HG02588 (cell line): ENCODE results near the gene MBTPS1.

Source experiments
- ATAC-seq: cut with Tn5 transposase; IDR thresholded peaks from one replicate; pipeline ENCODE4 v1.9.1; 2021; ENCODE audit warnings: mild to moderate bottlenecking, moderate library complexity; ENCODE audit not compliant: unreplicated experiment

Gene MBTPS1

DNA sequence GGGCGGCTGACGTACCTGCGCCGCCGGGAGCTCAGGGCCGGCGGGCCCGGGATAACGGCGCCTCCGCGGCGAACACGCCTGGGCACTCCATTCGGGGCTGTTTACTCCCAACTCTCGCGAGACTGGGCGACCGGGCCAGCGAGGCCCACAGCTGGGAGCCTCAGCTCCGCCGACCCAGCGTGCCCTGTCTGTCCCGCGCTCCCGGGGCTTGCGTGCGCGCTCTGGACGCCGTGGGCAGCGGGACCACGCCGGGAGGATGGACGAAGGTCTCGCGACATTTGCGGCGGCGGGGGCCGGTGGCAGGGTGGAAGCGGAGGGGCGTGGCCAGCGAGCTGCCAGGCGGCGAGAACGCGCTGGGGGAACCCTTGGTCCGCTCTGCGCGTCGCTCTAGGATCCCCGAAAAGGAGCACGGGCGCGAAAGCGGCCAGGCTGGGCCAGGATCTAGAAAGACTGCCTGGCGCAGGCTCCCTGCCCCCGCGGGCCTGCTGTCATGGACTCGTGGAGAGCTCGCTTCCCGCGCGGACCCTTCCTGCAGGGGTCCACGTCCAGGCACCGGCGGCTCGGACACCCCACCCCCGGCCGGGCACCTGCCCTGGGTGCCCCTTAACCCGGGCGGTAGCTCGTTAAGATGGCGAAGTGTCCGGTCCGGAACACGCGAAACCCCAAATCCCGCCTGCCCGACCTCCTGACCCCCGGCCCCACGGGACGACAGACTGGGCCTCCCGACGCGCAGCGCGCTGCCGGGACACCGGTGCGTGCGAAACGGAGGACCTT lies at the start of gene MBTPS1:
Gene MBTPS1, minus strand, starts transcription at position 223 of the 774 bp plus-strand sequence. CDS start 15,159 bp downstream, outside the sequence.
- ATAC-seq = peak; percentile 92

DNA sequence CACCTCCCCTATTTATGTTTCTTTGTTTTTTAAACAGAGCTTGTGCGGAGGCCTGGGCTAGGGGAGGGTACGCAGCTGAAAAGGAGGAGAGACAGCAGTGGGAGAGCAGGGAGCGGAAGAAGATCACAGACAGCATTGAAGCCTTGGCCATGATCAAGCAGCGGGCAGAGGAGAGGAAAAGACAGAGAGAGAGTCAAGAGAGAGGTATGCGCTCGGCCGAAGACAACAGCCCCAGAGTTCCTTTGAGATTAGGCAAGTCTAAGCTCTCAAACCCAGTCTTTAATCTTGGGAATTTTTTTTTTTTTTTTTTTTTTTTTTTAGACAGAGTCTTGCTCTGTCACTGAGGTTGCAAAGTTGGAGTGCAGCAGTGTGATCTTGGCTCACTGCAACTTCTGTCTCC lies 49.0 kb upstream of the MBTPS1 start:
- no peak for ATAC-seq

DNA sequence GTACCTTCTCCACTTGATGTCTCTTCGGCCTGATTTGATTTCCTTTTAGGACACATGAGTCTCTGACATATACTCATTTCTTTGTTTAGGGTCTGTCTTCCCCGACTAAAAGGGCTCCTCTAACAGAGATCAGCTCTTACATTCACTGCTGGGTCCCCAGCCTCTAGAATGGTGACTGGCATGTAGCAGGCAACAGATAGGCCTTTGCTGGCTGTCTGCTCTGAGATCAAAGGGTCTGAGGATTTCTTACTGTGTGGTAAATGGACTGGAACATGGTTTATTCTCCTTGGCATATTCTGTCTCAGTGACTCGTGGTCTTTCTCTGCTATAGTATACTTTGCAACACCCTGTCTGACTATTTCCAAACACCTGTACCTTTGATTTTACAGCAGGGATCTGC lies 45.1 kb upstream of the MBTPS1 start:
- no peak for ATAC-seq

DNA sequence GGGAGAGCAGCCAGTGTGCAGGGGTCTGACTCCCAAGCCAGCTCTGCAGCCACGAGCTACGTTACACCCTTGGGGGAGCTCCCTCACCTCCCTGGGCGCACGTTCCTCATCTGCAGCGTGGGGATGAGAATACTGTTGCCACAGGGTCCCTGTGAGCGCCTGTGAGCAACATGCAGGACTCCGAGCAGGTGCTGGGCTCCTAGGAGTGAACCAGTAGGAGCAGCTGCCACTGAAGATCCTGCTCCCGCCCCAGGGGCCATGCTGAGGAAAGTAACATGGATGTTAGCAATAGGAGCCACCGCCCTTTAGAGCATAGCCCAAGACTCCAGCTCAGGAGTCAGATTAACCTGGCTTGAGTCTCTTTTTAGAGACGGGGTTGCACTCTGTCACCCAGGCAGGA lies 44.3 kb upstream of the MBTPS1 start:
- no peak for ATAC-seq

DNA sequence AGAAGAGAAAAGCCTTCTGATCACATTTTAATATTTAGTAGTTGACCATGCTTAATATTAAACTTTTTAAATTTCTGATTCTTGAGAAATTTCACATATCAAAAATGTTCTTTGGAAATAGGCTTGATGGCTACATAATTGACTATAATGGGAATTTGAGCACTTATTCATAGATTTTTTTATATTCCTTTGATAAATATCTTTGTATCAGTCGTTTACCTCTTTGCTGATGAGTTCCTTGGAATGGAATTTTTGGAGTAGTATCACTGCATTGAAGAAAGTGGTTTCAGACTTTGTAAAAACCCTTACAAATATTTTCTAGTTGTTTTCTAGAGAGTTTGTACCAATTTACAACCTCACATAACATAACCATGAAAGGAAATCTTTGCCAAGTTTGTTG lies 43.1 kb upstream of the MBTPS1 start:
- no peak for ATAC-seq

DNA sequence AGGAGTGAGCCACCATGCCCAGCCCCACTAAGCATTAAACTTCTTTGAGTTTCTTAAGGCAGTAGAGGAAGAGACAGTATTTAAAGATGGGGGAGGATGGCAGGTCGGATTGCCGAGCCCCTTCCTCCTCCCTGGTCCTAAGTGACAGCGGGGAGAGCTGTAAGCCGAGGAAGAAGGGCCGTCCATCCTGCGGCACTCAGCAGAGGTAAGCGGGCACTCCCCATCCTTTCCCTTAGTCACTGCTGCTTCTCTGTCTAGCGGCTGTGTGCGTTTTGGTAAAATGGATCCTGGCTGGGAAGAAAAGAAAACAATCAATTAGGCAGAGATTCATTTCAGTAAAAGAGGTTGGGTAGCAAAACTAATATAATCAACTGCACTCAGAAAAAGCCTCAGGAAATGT lies 42.3 kb upstream of the MBTPS1 start:
- ATAC-seq = no peak

DNA sequence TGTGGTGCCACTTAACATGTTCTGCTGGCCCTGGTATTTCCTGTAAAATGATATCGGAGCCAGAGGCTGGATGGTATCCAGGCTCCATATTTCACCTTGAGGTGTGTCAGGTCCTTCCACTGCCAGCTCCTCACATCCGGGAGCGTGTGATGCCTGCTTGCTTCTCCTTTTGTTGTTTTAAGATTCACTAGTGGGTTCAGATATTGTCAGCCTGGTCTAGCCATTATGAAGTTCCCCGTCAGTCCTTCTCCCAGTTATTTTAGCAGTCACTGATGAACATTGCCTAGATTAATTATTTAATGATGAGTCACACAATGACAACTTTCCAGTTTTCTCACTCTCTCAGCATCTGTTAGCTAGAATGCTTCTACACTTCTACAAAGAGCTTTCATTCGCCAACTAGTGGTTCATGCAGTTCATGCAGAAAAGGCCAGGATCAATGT lies 39.6 kb upstream of the MBTPS1 start:
- no peak for ATAC-seq

DNA sequence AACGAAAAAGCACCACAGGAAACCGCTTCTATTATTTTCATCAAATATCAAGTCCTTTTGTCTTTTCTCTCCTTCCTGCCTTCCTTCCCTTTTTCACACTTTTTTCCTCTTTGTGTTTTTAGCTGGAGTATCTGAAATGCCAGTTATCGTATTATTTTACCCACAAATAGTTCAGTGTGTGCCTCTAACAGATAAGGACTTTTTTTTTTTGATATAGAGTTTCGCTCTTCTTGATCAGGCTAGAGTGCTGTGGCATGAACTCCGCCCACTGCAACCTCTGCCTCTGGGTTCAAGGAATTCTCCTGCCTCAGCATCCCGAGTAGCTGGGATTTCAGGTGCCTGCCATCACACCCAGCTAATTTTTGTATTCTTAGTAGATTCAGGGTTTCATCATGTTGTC lies 39.0 kb upstream of the MBTPS1 start:
- ATAC-seq = no peak

DNA sequence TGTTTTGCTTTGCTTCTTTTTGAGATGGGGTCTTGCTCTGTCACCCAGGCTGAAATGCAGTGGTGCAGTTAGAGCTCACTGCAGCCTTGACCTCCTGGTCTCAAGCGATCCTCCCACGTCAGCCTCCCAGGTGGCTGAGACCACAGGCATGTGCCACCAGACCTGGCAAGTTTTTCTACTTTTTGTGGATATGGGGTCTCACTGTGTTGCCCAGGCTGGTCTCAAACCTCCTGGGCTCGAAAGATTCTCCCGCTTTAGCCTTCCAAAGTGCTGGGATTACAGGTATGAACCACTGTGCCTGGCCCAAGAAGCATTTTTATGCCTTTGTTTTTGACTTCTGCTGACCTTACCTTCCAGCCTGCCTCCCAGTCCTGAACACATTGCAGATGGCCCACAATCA lies 38.5 kb upstream of the MBTPS1 start:
- ATAC-seq = no peak

DNA sequence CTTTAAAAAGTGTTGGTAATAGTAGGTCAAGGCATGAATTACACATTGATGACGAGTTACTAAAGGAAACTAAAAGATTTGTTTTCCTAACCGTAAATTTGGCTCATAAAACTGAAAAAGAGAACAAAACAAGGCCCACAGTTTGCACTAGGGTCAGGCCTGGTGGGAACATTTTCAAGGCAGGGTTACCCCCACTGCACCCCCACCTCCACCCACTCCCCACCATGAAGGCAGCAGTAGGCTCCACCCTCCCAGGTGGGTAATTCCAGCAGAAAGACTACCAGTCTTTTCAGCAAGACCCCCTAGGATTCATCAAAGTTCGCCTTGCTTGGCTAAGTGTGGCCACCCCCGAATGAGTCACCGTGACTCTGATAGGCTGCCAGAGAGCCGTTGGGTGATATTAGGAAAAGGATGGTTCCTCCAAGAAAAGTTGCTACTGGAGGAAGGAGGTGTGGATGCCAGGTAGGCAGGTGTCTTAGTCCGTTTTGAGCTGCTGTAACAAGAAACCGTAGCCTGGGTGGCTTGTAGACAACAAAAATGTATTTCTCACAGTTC lies 37.0 kb upstream of the MBTPS1 start:
- no peak for ATAC-seq

DNA sequence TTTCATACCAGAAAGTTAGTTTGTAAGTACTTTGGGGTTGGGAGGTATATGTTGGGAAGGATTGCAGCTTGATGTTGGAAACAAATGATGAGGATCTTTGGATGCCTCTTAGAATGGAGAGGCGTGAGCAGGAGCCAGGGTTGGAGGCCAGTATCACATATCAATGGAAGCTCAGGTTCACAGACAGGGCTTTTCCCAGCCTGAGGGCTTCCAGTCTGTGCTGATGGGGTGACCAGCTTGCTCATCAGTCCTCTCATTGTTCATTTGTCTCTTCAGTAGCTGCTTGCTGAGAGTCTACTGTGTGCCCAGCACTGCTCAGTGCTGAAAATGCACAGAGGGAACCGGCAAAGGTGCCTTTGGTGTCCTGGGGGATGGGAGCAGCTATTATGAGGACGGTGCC lies 34.2 kb upstream of the MBTPS1 start:
- no peak for ATAC-seq

DNA sequence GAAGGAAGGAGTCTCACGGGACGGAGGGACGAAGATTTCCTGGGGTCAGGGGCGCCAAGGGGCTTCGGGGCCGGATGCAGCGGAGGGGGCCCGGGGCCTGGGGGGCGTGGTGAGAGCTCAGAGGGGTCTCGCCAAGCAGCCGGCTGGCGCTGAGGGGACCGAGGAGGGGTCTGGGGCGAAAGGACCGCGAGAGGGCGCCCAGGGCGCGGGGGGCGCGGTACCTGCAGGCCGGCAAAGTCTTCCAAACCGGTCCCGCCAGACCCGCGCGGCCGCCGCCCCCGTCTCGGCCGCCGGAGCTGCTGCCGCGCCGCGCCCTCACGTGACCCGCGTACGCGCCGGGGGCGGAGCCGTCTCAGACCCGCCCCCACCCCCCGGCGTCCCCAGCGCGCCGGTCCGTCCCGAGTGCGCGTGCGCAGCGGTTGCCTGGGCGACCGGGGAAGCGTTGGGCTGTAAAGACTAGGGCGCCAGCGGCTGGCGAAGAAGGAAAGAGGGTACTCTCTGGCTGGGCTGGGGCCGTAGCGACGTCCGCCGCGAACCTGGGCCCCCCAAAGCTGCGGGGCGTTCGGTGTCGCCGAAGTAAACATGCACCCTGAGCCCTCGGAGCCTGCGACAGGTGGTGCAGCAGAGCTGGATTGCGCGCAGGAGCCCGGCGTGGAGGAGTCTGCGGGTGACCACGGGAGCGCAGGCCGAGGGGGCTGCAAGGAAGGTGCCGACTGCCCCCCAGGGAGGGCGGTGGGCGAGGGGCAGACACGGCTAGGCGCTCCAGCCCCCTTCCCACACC lies 28.3 kb upstream of the MBTPS1 start, which contains the start of the genes DNAAF1 and HSDL1:
Gene DNAAF1, plus strand, starts transcription at position 450 of the 781 bp plus-strand sequence. Its CDS starts 133 bp downstream, at position 583.
Gene HSDL1, minus strand, starts transcription at position 319 of the 781 bp plus-strand sequence. CDS start 13,856 bp downstream, outside the sequence.
- ATAC-seq = peak; percentile 77

DNA sequence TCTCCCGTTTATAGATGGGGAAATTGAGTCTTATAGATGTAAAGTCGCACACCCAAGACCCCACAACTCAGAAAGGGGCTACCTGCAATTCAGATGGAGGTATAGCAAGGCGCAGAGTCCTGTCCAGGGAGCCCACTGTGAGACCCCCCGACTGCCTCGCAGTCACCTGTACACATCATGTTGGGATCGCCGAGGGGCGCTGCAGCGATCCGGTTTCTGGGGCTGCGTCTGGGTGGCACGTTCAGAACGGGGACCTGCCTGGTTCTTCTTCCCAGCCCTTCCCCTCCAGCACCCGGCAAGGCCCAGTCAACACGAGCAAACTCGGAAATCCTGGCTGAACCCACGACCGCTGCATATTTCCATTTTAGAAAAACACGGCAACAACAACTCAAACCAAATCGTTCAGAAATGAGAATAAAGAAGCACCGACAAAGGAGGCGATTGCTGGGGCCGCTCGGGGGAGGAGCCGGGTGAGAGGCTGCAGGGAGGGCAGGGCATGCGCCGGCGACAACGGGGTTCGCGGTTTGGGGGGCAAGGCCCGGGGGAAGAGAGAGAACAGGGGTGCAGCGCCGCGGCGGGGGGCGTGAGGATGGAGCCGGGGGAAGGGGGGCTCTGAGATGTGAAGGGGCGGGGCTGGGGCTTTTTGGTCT lies 27.6 kb upstream of the MBTPS1 start:
- no peak for ATAC-seq

DNA sequence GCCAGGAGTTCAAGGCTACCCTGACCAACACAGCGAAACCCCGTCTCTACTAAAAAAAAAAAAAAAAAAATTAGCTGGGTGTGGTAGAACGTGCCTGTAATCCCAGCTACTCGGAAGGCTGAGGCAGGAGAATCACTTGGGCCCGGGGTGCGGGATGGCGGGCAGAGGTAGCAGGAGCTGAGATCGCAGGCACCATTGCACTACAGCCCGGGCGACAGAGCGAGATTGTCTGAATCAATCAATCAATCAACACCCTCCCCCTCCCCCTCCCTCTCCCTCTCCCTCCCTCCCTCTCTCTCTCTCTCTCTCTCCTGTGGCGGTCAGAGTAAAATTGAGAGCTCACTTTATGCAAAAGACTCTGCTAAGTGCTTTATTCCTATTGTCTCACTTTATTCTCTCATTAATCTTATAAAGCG lies 27.1 kb upstream of the MBTPS1 start:
- no peak for ATAC-seq

DNA sequence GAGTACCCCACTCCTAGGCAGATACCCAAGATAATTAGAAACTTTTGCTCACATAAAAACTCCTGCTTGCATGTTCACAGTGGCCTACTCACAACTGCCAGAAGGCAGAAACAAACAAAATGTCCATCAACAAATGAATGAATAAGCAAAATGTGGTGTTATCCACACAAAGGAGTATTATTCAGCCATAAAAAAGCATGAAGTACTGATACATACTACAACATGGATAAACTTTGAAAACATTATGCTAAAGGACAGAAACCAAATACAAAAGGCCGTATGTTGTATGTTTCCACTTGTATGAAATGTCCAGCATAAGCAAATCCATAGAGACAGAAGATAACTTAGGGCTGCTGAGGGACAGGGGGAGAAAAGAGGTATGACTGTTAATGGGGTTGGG lies 26.3 kb upstream of the MBTPS1 start:
- ATAC-seq = no peak

DNA sequence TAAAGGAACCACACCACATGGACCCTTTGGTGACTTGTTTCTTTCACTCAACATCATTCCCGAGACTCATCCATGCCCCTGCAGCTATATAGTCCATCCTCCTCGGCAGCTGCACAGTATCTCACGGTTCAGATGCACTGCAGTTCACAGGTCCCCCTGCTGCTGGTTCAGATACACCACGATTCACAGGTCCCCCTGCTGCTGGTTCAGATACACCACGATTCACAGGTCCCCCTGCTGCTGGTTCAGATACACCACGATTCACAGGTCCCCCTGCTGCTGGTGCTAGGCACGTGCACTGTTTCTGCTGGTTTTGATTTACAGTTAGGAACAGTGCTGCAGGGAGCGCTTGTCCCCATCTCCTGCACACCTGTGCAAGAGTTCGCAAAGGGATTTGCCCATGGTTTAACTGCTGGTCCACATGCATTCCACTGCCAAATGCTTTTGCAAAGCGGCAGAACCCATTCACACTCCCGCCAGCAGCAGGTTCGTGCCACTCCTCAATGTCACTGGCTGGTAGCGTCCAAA lies 24.5 kb upstream of the MBTPS1 start:
- no peak for ATAC-seq

DNA sequence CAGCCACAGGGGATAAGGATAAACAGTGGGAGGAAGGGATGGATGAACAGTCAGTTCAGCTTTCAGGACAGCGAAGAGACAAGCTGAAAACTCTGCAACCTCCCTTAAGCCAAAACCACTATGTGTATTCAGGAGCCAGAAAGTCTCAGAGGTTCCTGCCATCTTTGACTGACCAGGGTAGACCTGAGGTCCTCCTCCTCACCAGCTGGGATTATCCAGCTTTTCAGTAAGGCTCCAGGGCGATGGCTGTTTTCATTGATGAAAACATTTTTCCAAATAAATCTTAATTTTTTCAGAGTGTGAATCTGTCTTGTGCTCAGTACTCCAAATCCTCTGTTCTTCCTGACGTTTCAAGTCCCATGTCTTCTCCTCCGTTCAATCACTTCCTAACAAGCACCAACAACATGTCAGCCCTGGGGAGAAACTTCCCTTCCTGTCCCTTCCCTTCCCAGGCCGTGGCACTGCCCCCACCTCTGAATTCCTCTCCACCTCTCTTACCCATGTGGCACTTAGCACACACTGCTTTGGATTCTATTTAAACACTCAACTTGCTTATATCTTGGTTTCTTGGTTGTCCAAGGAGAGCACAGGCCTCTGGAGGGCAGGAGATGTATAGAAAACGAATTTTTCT lies 23.0 kb upstream of the MBTPS1 start:
- ATAC-seq = no peak

DNA sequence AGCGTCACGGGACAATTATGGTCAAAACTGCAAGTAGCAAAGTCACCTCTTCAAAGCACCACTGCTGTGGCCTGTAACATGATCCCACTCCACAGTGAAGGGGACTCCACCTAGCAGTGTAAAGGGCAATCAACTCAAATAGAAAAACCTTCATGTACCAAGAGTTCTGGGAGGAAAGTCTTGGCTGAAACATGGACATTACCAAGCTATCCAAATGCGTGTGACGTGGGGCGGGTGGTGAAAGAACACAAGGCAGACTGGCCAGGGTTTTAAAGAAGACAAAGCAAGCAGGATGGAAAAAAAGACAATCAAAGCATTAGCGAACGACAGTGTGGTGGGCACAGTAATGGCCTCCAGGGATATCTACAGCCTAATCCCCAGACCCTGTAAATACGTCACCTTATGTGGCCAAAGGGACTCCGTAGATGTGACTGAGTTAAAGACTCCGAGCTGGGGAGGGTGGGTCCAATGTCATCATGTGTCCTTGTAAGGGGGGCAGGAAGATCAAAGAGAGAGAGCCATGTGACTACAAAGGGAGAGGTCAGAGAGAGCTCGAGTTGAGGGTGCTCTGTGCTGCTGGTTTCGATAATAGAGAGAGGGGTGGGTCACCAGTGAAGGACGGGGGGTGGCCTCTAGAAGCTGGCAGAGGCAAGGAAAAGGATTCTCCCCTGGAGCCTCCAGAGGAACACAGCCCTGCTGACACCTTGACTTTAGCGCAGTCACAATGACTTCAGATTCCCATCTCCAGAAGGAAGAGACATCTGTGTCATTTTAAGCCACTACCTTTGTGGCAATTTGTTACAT lies 22.3 kb upstream of the MBTPS1 start:
- no peak for ATAC-seq

DNA sequence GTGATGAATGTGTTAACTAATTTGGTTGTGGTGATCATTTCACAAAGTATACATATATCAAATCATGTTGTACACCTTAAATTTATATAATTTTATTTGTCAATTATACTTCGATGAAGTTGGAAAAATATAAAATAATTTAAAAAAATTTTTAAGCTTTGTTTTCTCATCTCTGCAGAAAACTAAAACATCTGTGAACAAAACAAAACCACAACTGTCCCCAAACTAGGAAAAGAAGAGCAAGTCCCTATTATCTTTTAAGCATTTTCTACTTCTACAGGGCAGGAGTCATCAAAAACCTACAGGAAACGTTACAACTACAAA lies 21.7 kb upstream of the MBTPS1 start:
- no peak for ATAC-seq
